HG03196 (cell line): ENCODE data around the gene IFI27.
"Not testable (repeated sequence)": the region's sequence is repeated elsewhere in the genome, so short reads cannot be mapped to it uniquely, and the experiment has no call there.

Experiments used
- ATAC-seq: cut with Tn5 transposase; IDR thresholded peaks from one replicate; pipeline ENCODE4 v1.9.1; 2021; ENCODE audit not compliant: unreplicated experiment

IFI27 gene

GRCh38 chr14:94110552-94111181, at the start of gene IFI27:
Gene IFI27 (plus strand): TSS chr14:94110736.
- ATAC-seq, result no peak

DNA sequence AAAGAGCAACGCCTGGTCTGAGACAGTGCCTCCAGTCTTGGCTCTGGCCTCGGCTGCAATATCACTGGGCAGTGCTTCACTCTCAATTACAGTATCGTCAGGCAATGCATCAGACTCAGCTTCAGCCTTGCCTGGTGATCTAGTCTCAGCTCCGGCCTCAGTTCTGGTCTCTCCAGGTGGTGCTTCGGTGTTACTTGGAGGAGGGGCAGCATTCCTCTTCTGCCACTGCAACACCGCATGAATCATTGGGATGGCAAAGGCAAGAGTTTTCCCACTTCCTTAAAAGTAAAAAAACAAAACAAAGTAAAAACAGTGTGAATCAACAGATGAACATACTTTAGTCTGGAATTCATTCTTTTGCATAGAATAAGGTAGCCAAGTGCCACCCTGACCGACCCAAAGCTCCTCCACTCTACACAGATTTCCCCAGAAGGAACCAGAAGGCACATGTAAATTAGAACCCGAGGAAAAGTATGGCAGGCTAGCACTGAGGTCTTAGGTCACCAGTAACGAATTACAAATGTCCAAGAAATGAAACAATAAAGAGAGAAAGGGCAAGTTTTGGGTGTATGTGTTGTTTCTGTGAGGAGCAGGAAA, 48.1 kb upstream of the IFI27 start:
- ATAC-seq, result no peak

GRCh38 chr14:94066089-94066676, 44.4 kb upstream of the IFI27 start:
- ATAC-seq, result no peak

GRCh38 chr14:94072076-94072475, 38.5 kb upstream of the IFI27 start:
- ATAC-seq, result not testable (repeated sequence)

DNA sequence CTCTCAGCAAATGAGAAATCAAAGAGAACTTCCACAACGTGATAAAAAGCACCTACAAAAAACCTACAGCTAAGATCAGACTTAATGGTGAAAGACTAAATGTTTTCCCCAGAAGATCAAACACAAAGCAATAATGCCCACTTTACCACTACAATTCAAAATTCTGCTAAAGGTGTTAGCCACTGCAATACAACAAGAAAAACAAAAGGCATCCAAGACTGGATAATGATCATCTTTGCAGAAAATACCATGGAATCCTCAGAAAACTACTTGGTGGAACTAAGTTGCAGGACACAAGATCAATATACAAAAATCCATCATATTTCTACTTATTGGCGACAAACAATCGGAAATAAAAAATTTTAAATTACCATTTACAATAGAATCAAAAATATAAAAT, 36.0 kb upstream of the IFI27 start:
- ATAC-seq, result no peak

- no peak for ATAC-seq
Measured at GRCh38 chr14:94075008-94075407, 35.5 kb upstream of the IFI27 start.

- no peak for ATAC-seq
Measured at GRCh38 chr14:94077111-94077821, 33.3 kb upstream of the IFI27 start.

GRCh38 chr14:94077823-94078222, 32.7 kb upstream of the IFI27 start:
- no peak for ATAC-seq

DNA sequence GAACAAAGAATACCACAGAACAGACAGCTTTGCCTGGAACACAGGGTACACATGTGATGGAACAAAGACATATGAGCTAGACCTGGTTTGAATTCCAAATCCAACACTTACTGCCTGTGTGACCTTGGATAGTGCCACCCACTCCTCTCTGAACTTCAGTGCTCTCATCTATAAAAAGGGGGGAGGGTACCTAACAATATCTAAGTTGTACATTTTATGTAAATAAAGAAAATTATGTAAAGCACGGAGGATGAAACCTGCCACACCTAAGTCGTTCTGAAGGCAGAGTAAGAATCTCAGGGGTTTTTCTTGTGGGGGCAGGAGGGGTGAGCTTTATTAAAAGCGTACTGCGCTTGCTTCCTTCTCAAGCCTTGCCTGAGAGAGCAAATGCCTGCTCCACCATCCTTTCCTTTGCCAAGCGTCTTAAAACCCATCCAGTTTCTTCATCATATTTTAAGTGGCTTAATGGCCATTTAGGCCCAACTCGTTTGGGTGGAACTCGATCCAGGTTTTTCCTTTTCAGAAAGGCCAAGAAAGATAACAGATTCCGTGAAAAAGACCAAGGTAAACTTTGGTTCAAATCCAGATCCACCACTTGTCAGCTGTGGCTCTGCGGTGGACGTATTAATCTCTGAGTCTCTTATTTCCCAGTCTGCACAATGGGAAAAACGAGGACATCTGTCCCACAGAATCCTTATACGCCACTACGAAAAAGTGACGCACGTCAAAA, 30.5 kb upstream of the IFI27 start:
- ATAC-seq, result no peak

- ATAC-seq, result peak; percentile 98
Measured at GRCh38 chr14:94080621-94081385, 29.7 kb upstream of the IFI27 start, which contains the start of the genes DDX24 and IFI27L1. Gene DDX24 (minus strand): TSS chr14:94081202. CDS start chr14:94079742, 1,460 bp downstream. Gene IFI27L1 (plus strand): TSS chr14:94081310. CDS start chr14:94096938, 15,628 bp downstream.

DNA sequence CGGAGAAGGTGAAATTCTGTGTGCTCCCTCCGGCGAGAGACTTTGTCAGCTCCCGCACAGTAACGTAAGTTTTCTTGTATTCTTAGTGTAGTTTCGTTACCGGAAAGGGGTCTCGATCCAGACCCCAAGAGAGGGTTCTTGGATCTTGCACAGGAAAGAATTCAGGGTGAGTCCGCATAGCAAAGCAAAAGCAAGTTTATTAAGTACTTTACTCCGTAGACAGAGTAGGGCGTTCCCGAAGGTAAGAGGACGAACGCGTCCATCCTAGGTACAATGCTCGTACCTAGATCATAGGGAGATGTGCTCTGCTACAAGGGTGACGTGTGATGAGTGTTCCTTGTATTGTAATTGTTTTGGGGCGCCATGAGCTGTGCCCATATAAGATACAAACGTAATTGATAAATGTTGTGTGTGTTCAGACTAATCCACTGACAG, 29.1 kb upstream of the IFI27 start:
- ATAC-seq, result peak; percentile 13

DNA sequence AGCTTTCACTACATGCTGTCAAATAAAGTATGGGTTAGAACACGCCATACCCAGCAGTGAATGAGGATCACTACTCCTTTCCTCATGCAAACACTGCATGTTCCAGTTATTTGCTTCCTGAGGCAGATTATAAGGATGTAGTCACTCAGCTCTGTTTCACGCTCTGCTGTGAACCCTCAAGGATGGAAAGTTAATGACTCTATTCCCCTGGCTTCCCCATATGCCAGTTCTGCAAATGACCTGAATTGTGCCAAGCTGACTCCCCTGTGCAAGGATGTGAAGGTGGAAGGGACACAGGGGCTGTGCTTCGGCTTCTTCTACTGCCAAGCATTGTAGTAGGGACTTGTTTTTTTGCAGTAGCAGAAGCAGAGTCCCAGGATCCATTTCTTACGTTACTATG, 22.6 kb upstream of the IFI27 start:
- ATAC-seq, result no peak

DNA sequence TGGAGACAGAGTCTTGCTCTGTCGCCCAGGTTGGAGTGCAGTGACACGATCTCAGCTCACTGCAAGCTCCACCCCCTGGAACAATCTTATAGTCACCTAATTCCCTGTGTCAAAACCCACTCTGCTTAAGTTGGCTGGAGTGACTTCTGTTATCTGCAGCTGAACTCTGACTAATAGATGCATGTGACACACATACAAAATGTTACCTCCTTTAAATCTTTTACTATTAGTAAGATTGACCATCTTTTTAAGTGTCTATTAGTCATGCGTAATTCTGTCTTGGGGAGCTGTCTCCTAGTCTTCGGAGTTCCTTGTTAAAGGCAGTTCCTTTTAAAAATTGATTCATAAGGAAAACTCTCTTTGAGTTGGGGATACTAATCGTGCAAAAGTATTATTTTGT, 22.0 kb upstream of the IFI27 start:
- no peak for ATAC-seq

- no peak for ATAC-seq
Measured at GRCh38 chr14:94089479-94089878, 21.1 kb upstream of the IFI27 start.

GRCh38 chr14:94093418-94093817, 17.1 kb upstream of the IFI27 start:
- ATAC-seq, result no peak

- no peak for ATAC-seq
Measured at GRCh38 chr14:94097091-94097490, 13.4 kb upstream of the IFI27 start.

- no peak for ATAC-seq
Measured at GRCh38 chr14:94098326-94098992, 12.1 kb upstream of the IFI27 start.

DNA sequence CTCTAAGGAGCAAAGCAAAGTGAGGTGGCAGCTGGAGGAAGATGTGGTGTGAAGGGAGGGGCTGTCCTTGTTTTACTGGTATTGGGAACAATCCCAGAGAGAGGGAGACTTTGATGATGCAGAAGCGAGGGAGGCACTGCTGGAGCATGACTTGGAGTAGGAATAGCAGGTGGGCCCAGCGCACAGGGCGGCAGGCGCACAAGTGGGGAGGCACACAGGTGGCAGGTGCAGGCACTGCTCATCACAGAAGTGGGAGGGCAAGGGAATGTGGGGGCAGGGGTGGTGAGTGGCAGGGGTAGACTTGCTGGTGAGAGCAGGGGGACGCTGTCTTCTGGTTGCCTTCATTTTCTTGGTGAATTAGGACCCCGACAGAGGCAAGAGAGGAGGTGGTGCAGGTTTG, 11.5 kb upstream of the IFI27 start:
- ATAC-seq, result no peak

GRCh38 chr14:94100847-94101246, 9.7 kb upstream of the IFI27 start:
- no peak for ATAC-seq

GRCh38 chr14:94101748-94102147, 8.8 kb upstream of the IFI27 start:
- ATAC-seq, result no peak
